EL (cell line): ENCODE measurements around the gene ELL.
A peak's percentile ranks its signal among the peaks of the same experiment; 100 is the strongest.

Experiments used
- DNase-seq: peaks from one replicate; pipeline ENCODE4 v3.0.0-alpha.2; 2016

Gene ELL

GRCh38 chr19:18466354-18466753 lies 55.5 kb downstream of the ELL start:
- no peak for DNase-seq

DNA sequence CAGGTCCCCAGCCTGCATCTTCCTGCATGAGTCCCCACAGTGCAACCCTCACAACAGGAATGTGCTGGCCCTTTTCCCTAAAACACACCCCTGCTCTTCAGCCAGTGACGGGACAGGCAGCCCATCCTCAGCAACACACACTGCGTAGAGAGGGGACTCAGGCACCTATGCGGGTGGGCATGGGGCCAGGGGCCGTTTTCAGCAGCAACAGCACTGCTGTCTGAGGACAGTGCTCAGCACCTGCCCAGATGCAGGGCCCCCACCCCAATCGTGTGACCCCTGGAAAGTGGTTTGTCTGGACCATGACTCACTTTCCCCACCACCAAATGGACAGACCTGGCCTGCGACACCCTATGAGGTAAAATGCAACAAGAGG lies 55.9 kb downstream of the ELL start:
- no peak for DNase-seq

DNA sequence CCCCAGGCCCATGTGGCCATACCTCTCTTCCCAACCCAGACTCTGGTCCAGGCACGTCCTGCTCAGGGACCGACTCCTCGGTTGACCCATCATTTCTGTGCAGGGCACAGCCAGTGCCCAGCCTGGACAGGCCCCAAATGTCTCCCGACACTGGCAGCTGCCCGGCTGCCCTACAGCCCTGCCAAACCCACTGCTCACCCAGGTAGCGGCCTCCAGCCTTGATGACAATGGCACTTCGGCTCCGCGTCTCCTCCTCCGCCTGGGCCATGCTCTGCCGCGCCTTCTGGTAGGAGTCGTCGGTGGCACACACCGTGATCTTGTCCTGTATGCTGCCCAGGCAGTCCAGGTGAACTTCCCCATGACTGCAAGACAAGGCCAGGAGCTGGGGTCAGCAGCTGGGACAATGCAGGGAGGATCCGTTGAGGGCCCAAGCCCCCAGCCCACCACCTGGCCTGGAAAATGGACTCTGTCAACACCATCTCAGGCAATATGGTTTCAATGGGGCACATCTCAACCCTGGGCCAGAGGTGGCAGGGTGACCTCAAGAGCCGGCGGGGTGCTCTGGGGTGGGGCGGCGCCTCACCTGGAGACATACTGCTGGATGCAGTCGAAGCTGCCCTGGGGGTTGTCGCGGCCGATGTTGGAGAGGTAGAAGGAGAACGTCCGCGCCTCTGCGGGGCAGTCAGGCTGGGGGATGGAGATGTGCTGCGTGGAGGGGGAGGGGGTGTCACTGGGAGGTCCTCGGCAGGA lies 56.5 kb downstream of the ELL start:
- no peak for DNase-seq

- peak; percentile 68 for DNase-seq
These were observed 57.2 kb downstream of the ELL start for GRCh38 chr19:18464646-18465045.

DNA sequence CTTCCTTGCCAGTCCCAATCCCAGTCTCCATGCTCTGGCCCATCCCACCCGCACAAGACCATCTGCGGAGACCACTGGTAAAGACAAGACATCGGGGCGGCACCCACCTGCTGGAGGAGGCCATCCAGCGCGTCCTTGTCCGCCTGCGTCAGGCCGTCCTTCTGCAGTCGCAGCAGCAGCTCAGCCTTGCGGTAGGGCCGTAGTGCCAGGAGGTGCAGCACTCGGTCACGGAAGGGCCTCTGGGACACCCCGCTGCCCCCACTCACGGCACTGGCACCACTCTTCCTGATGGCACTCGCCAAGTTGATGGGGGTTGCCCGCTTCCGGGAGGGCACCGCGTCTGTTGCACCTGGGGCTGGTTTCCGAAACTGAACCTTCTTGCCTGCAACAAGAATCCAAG lies 60.4 kb downstream of the ELL start:
- DNase-seq, result no peak

DNA sequence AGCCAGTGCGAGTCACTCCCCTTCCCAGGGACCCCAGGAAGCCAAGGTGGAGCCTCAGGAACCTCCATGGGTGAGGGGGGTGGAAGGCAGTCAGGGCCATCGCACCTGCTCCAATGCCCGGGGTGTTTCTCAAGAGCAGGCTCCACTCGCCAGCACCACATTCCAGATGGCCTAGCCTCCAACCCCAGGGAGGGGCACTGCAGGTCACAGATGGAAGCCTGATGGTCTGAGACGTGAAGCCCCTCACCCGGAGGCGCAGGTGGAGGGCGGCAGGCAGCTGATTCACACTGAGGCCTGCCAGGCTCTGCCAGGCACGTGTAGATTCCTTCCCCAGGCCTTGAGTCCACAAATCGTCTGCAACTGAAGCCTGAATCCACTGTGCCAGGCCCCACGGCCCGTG lies 61.0 kb downstream of the ELL start:
- DNase-seq, result no peak

DNA sequence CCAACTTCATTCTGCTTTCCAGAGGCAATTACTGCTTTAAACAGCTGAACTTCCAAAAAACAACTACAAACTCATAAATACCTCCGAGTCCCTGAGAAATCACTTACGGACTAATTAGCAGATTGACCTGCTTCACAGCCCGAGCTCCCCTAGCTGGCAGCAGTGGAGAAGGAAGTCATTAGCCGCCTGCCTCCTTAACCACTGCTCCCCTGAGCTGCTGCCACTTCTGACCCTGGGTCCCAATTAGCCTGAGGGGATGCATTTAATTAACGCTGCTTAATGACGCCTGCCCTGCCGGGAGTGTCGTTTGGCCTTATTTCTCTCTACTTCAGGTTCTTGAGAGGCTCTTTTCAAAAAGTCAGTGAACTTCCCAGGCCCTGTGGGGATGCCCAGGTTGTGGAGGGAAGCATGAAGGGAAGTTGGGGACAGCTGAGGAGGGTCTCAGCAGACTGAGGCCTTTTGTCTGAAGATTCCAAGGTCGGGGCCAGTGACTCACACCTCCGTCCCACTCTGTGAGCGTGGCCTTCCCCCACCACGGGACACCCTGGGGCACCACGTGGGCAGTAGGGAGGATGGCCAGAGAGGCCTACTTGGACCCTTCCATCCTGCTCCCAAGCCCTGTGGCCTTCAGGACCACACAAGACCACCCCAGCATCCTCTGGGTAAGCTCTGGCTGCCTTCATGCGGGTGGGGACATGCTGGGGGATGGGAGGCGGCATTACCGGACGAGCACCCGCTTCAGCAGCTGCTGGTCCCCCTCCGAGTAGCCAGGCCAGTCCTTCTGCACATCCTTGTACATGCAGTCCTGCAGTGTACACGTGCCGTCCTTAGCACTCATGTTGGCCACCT lies 64.2 kb downstream of the ELL start:
- no peak for DNase-seq

GRCh38 chr19:18456974-18457373 lies 64.9 kb downstream of the ELL start:
- no peak for DNase-seq

GRCh38 chr19:18456279-18456678 lies 65.6 kb downstream of the ELL start:
- no peak for DNase-seq

DNA sequence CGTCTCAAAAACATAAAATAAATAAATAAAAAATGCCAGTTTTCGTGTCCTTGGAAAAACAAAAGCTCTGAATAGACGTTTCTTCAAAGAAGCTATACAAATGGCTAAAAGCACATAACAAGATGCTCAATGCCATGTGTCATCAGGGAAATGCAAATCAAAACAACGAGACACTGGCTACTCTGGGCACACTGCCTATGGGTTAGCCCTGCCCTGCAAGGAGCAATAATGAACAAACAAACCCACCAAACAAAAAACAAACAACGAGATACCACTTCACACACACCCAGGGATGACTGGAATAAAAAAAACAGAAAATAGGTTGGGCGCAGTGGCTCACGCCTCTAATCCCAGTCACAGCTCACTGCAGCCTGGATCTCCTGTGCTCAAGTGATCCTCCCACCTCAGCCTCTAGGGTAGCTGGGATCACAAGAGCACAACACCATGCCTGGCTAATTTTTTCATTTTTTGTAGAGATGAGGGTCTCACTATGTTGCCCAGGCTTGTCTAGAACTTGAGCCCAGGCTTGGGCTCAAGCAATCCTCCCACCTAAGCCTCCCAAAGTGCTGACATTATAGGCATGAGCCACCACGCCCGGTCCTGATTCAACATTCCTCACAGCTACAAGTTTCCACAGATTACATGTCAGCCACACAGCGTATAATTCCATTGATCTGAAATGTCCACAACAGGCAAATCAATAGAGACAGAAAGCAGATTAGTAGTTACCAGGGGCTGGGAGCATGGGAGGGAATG lies 68.4 kb downstream of the ELL start:
- DNase-seq, result peak; percentile 62

DNA sequence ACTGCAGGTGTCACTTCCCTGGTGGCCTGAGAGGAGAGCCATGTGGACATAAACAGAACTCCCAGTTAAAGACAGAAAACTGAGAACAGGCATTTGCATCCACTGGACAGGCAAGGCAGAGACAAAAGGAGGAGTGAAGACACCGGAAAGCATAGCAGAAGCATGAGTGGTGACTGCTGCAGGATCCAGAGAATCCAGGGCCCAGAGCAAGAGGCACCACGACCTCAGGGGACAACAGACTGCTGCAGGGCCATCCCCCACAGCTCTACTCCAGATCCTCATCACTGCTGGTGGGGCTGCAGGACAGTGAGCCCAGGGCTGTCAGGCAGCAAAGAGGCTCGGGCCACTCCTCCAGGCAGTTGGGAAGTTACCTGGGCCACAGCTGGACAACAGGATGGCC lies 69.5 kb downstream of the ELL start:
- DNase-seq, result no peak

GRCh38 chr19:18450931-18451836 lies 70.7 kb downstream of the ELL start:
- peak; percentile 74 for DNase-seq

DNA sequence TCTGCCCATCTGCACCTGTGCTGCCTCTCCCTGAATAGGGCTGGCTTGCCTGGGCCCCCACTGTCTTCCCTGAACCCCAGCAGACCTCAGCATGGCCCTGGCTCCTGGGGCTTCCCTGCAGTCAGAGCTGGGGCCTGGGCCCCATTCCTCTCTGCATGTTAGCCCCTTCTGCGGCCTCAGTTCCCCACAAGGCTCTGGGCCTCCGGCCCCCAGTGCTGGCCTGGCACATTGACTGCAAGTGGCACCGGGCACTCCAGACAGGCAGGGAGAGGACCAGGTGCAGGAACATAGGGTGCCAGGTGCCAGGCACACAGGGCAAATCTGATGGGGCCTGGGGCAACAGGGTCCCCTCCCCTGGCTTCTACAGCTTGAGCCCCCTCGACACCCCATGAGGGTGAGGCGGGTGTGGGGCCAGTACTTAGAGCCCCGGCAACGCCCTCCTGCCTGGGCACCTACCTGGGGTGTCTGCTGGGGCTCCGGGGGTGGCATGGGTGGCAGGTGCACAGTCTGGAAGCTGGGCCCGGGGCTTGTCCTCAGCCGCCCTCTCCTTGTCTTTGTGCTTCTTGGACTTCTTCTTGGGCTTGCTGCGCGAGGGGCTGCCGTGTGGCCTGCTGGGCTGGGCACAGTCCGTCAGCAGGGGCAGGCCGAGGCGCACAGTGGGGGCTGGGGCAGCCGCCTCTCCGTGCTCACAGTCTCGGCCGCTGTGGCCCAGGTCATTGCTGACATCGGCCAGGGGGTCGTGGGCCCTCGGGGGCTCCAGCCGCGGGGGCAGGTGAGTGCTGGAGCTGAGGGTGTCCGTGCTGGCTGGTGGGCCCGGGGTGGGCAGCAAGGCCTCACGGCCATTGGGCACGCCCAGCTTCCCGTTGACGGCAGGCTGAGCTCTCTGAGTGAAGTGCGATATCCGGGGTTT lies 71.6 kb downstream of the ELL start:
- DNase-seq, result no peak

DNA sequence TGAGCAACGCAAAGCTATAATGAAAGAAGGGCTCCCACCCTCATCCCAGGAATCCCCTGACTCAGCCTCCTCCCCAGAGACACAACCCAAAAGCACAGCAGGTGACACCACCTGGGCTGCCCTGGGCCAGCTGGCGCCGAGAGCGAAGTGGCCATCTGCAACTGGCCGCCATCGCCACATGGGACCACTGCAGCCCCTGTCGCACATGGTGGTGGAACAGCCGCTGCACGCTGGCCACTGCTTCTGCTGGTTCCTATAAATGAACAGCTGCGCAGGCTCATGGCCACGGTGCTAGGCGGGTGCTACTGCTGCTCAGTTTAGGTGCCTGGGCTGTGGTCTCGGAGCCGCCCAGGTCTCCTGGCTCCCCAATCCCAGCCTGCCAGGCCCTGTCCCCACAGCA lies 72.3 kb downstream of the ELL start:
- DNase-seq, result no peak

DNA sequence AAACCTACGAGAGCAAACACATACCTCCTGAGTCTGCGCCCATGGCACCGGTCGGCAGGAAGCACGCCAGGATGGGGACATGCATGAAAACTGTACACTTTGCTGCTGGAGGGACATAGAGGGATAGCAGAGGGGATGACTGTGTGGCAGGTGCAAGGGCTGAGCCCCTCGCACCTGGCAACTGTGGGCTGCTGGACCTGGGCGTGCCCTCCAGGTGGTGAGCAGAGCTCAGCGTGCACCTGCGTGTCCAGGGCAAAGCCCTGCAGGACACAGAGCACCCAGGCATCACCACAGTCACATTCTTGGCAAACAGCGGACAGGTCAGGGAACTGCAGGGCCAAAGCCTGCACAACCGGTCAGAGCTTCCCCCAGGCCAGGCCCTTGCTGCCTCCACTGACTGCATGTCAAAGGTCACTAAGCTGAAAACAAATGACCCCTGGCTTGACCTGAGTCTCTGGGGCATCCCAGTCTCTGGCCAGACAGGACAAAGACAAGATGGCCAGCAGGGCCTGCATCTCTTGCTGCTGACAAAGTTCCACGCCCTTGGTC lies 75.0 kb downstream of the ELL start:
- no peak for DNase-seq

GRCh38 chr19:18446145-18446810 lies 75.6 kb downstream of the ELL start:
- DNase-seq, result no peak

GRCh38 chr19:18445262-18445948 lies 76.5 kb downstream of the ELL start:
- DNase-seq, result no peak

GRCh38 chr19:18444513-18444912 lies 77.4 kb downstream of the ELL start:
- no peak for DNase-seq

DNA sequence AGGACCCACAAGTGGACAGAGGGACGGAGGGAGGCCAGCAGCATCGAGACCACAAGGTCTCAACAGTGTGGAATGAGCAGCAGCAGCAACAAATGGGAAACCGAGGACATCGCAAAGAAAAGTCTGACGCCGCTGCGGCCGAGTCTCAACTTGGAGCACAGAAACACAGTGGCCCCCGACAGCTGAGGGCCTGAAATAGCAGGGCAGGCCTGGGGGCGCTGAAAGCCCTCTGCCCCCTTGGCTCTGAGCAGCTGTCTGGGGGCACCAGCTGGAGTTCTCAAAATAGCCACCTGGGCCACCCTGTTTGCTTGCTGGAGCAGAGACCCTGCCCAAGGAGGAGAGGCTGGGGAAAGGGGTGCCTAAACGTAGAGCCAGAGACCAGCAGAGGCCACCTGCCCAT lies 78.0 kb downstream of the ELL start:
- no peak for DNase-seq

DNA sequence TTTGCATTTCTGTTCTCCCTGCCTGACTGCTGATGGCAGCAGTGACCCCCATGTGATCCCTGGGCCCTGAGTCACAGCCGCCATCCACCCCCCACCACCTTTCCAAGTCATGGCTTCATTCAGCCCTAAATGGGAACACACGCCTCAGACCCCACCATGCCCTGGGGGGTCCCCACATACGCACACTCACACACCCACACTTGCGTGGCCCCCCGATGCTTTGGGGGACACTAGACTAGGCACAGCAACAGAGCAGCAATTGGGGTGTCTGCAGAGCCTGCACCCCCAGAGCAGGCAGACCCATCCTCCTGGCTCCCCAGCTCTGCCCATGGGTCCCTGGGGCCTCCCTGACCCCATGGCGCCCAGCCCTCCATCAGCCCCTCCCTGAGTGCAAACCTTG lies 78.5 kb downstream of the ELL start:
- no peak for DNase-seq
